B cell (primary cell): ENCODE measurements around the gene TMEM250. TPM values are rescaled to one million over a fixed set of nuclear protein-coding genes. Genes with fewer than 3 reads are reported as not detected.

Experiments used
- ATAC-seq: fragments of 200-7000 bp; cut with Tn5 transposase; one replicate; pipeline ENCODE4 v1.10.0; 2021; ENCODE audit warnings: low read depth, mild to moderate bottlenecking, moderate number of reproducible peaks, moderate library complexity
- CTCF ChIA-PET: fragments of 350-600 bp; sonication (Branson Sonifier 250); formaldehyde crosslinking; loops from one replicate; lab custom pipeline; 2021; ENCODE audit warnings: antibody characterized with exemption, inconsistent platforms; lab: Charles Lee
- POLR2A ChIA-PET: fragments of 350-600 bp; sonication (Branson Sonifier 250); formaldehyde crosslinking; loops from one replicate; lab custom pipeline; 2021; ENCODE audit warnings: antibody characterized with exemption; lab: Charles Lee
- DNase-seq: peaks from one replicate; pipeline ENCODE4 v3.0.0; 2013
- H2AFZ ChIP-seq: 2 replicates; pipeline ENCODE4 v1.6.1; 2012; ENCODE audit warnings: mild to moderate bottlenecking, low read depth, low read length; ENCODE audit not compliant: insufficient read depth, poor library complexity, severe bottlenecking
- H3K27ac ChIP-seq, 2 donors: 1 replicate in 1 of 2; 2 replicates in 1 of 2; pipeline ENCODE4 v1.5.1; 2012 to 2013; ENCODE audit warnings: low read length in 2 of 2, mild to moderate bottlenecking in 2 of 2, moderate library complexity in 1 of 2
- H3K27me3 ChIP-seq, 4 experiments: fragments of 200-600 bp in 1 of 4; sonication (generic) in 1 of 4; replicated peaks in 1 of 4; 1 replicate in 2 of 4; 2 replicates in 2 of 4; pipeline versions ENCODE4 v1.6.1 to v1.7.0; 2013 to 2016; ENCODE audit warnings: low read length in 3 of 4, mild to moderate bottlenecking in 2 of 4, mixed read lengths in 1 of 4, moderate library complexity in 1 of 4; ENCODE audit not compliant: insufficient read depth in 4 of 4, control insufficient read depth in 3 of 4; ENCODE audit errors: control extremely low read depth in 1 of 4
- H3K36me3 ChIP-seq, 2 experiments: replicated peaks in 1 of 2; 1 replicate in 1 of 2; 2 replicates in 1 of 2; pipeline versions ENCODE4 v1.6.1 to v1.7.1; 2013; ENCODE audit warnings: low read length in 1 of 2; ENCODE audit not compliant: insufficient read depth in 2 of 2, control insufficient read depth in 1 of 2; ENCODE audit errors: control extremely low read depth in 1 of 2, extremely low read depth in 1 of 2
- H3K4me1 ChIP-seq, 2 donors: fragments of 200-600 bp in 1 of 2; sonication (generic) in 1 of 2; 1 replicate in 1 of 2; 2 replicates in 1 of 2; pipeline versions ENCODE4 v1.5.1 to v1.6.1; 2013 to 2017; ENCODE audit warnings: low read length in 2 of 2; ENCODE audit not compliant: control insufficient read depth in 2 of 2, insufficient read depth in 2 of 2
- H3K4me2 ChIP-seq: replicated peaks from 2 replicates; pipeline ENCODE3; 2012; ENCODE audit warnings: mild to moderate bottlenecking, low read depth, low read length; ENCODE audit not compliant: poor library complexity, severe bottlenecking
- H3K4me3 ChIP-seq, 5 experiments: fragments of 200-600 bp in 1 of 5; sonication (generic) in 1 of 5; 1 replicate in 3 of 5; 2 replicates in 2 of 5; pipeline versions ENCODE4 v1.5.1 to v1.7.0; 2011 to 2016; ENCODE audit warnings: low read length in 4 of 5, mild to moderate bottlenecking in 4 of 5, low read depth in 2 of 5, control low read depth in 1 of 5, moderate library complexity in 1 of 5; ENCODE audit not compliant: insufficient read depth in 1 of 5; ENCODE audit errors: control extremely low read depth in 1 of 5, extremely low read depth in 1 of 5
- H3K79me2 ChIP-seq: fragments of 200-600 bp; sonication (generic); one replicate; pipeline ENCODE4 v1.6.0; 2016; ENCODE audit warnings: low read length; ENCODE audit not compliant: control insufficient read depth, insufficient read depth
- H3K9ac ChIP-seq: fragments of 200-600 bp; sonication (generic); 2 replicates; pipeline ENCODE4 v1.6.1; 2017; ENCODE audit warnings: mild to moderate bottlenecking, low read length, moderate library complexity
- H3K9me3 ChIP-seq, 3 donors: one replicate each; pipeline versions ENCODE4 v1.6.1 to v1.7.1; 2013; ENCODE audit warnings: low read length in 2 of 3; ENCODE audit not compliant: control insufficient read depth in 2 of 3, insufficient read depth in 1 of 3; ENCODE audit errors: control extremely low read depth in 1 of 3
- H4K20me1 ChIP-seq: 2 replicates; pipeline ENCODE4 v1.6.0; 2012; ENCODE audit warnings: mild to moderate bottlenecking, low read length; ENCODE audit not compliant: insufficient read depth, control insufficient read depth, poor library complexity, severe bottlenecking
- H3K27ac Mint-ChIP-seq: one replicate; pipeline ENCODE4 v1.8.0; 2021; ENCODE audit warnings: mixed read lengths
- H3K27me3 Mint-ChIP-seq: one replicate; pipeline ENCODE4 v1.8.0; 2021; ENCODE audit warnings: mixed read lengths
- H3K4me1 Mint-ChIP-seq: one replicate; pipeline ENCODE4 v1.8.0; 2021; ENCODE audit warnings: mixed read lengths
- H3K4me3 Mint-ChIP-seq: one replicate; pipeline ENCODE4 v1.8.0; 2021; ENCODE audit warnings: mixed read lengths
- H3K9me3 Mint-ChIP-seq: one replicate; pipeline ENCODE4 v1.8.0; 2022; ENCODE audit warnings: mixed read lengths; ENCODE audit not compliant: insufficient read depth
- EZH2 ChIP-seq: IDR thresholded peaks from 2 replicates; pipeline ENCODE4 v1.6.1; 2012; ENCODE audit warnings: borderline replicate concordance, low read depth, mild to moderate bottlenecking, moderate library complexity, low read length; ENCODE audit not compliant: insufficient read depth, poor library complexity, severe bottlenecking
- WGBS: methylation state at CpG from one replicate; pipeline ENCODE4 v1.1.5; 2013; ENCODE audit warnings: missing lambda C conversion rate; ENCODE audit not compliant: insufficient coverage; 5-methylcytosine and 5-hydroxymethylcytosine counted together
- intact Hi-C: fragments of 100-400 bp; cut with micrococcal nuclease; formaldehyde crosslinking; loops from one replicate; pipeline ENCODE4 v1.10.0; 2022
- polyA plus RNA-seq: library from polyadenylated mRNA; depleted of rRNA; stranded (reverse); fragments of >200 nt; gene quantifications from 2 replicates; pipeline ENCODE4 v1.2.3, GENCODE V29; 2012
- total RNA-seq, 2 donors: library from RNA; stranded (reverse); fragments of 120-200 nt in 1 of 2; gene quantifications; 1 replicate in 1 of 2; 2 replicates in 1 of 2; pipeline versions ENCODE4 v1.2.3 to v1.2.4, GENCODE V29; 2013 to 2022
- TF ChIP-seq, protein P1 (sequence below): fragments of 200-600 bp; IDR thresholded peaks from one replicate; pipeline ENCODE4 v1.8.0; 2022; ENCODE audit warnings: antibody characterized with exemption, mild to moderate bottlenecking

TMEM250 gene
- total and polyA plus RNA-seq, 2 donors (not counting 1 experiment from before 2014, with no cell fraction given): 11.1 to 29.6 TPM

DNA sequence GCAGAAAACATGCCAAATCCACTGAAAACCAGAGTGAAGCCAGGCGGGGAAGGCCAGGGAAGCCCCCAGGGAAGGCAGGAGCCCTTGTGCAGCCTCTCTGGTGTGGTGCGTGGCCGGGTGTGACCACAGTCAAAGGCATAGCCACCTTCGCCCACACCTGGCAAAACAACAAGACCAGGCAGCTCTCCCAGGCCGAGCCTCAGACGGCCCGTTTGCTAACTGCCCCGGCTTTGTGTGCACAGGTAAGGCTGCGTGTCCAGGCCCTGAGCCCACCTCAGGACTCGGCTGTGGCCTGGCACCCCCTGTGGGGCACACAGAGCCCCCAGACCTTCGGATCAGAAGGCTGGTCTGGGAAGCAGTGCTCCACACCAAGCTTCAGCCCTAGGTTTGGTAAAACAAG, 6.1 kb downstream of the TMEM250 start:
- DNase-seq: no peak
- Histone ChIP-seq H3K27me3 (peaks cover 0 to 3% (median 0%) of the 10 kb centered on the region in 4 experiments), H2AFZ (no peak overlapping the region), H3K79me2 (peaks cover 16% of the 10 kb centered on the region), H3K4me3 (no peak overlapping the region), H3K36me3 (peaks cover 0 to 13% of the 10 kb centered on the region in 2 experiments), H3K9me3 (no peaks in the 10 kb centered on the region), H3K9ac (no peak overlapping the region), H3K27ac (no peak overlapping the region), H4K20me1 (peaks cover 8% of the 10 kb centered on the region), H3K4me2 (no peak overlapping the region), H3K4me1 (peaks cover 21 to 32% of the 10 kb centered on the region in 2 donors)
- CTCF ChIA-PET: interaction anchor here (0.6 to 1.9 kb wide), 4 partner anchors 10 to 19 kb away, joined by 3 to 7 read pairs (median 4); partner anchors contain the start of gene NACC2
- Mint-ChIP-seq H3K4me1 (peaks cover 22% of the 10 kb centered on the region), H3K4me3 (no peak overlapping the region), H3K27me3 (no peaks in the 10 kb centered on the region), H3K9me3 (no peaks in the 10 kb centered on the region), H3K27ac (no peak overlapping the region)
- no peak for TF ChIP-seq EZH2
- TF ChIP-seq, protein P1, sequence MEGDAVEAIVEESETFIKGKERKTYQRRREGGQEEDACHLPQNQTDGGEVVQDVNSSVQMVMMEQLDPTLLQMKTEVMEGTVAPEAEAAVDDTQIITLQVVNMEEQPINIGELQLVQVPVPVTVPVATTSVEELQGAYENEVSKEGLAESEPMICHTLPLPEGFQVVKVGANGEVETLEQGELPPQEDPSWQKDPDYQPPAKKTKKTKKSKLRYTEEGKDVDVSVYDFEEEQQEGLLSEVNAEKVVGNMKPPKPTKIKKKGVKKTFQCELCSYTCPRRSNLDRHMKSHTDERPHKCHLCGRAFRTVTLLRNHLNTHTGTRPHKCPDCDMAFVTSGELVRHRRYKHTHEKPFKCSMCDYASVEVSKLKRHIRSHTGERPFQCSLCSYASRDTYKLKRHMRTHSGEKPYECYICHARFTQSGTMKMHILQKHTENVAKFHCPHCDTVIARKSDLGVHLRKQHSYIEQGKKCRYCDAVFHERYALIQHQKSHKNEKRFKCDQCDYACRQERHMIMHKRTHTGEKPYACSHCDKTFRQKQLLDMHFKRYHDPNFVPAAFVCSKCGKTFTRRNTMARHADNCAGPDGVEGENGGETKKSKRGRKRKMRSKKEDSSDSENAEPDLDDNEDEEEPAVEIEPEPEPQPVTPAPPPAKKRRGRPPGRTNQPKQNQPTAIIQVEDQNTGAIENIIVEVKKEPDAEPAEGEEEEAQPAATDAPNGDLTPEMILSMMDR: no peak
- ATAC-seq: no peak
- 89% methylated on average over 11 of the region's 11 CpGs for WGBS
- intact Hi-C loops: no loop called here
- POLR2A ChIA-PET: no interaction called here

DNA sequence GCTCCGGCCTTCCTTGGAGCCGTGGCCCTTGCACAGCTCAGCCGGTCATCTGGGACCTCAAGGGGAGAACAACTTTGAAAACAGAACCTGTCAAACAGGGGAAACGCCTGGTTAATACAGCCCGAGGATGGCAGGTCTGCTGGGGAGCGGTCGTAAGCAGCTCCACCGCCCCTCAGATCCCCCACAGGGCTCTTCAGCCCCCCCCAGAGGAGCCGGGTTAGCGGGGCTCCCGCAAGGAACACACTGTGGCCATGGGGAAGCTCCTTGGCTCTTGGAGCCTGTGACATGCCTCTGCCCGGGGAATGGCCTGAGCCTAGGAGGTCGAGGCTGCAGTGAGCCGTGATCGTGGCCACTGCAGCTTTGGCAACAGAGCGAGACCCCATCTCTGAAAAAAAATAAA, 6.8 kb downstream of the TMEM250 start:
- ChIA-PET CTCF (interaction anchor here (1.2 to 1.9 kb wide), 3 partner anchors 11 to 20 kb away, joined by 4 to 7 read pairs (median 4); partner anchors contain the start of gene NACC2), POLR2A (no interaction called here)
- H3K4me1 Mint-ChIP-seq: peaks cover 28% of the 10 kb centered on the region
- no peaks in the 10 kb centered on the region for H3K27me3 Mint-ChIP-seq
- H4K20me1 ChIP-seq: peaks cover 2% of the 10 kb centered on the region
- no peak overlapping the region for H3K27ac Mint-ChIP-seq
- DNase-seq: no peak
- ATAC-seq: no peak
- H3K79me2 ChIP-seq: peaks cover 10% of the 10 kb centered on the region
- no peak overlapping the region for H3K4me2 ChIP-seq
- H3K4me3 ChIP-seq: no peak overlapping the region
- intact Hi-C loops: no loop called here
- no peaks in the 10 kb centered on the region for H3K9me3 Mint-ChIP-seq
- peaks cover 21 to 32% of the 10 kb centered on the region in 2 donors for H3K4me1 ChIP-seq
- no peak overlapping the region for H3K4me3 Mint-ChIP-seq
- WGBS: 94% methylated on average over 15 of the region's 16 CpGs
- H3K9me3 ChIP-seq: no peaks in the 10 kb centered on the region
- H3K27me3 ChIP-seq: peaks cover 0 to 3% (median 0%) of the 10 kb centered on the region in 4 experiments
- no peak overlapping the region for H3K9ac ChIP-seq
- no peak overlapping the region for H2AFZ ChIP-seq
- no peak for TF ChIP-seq EZH2
- TF ChIP-seq, protein P1: no peak
- peaks cover 0 to 13% of the 10 kb centered on the region in 2 experiments for H3K36me3 ChIP-seq
- no peak overlapping the region for H3K27ac ChIP-seq
